Measurements from ENCODE around the gene SH3BP2. TPM values are rescaled to one million over a fixed set of nuclear protein-coding genes. Genes with fewer than 3 reads are reported as not detected.
"Not testable (repeated sequence)": the region's sequence is repeated elsewhere in the genome, so short reads cannot be mapped to it uniquely, and the experiment has no call there.

The SH3BP2 gene
- total RNA-seq, 6 experiments from 2014 or later, result 17.6 to 25.4 (median 20.5) TPM

GRCh38 chr4:2761035-2761923, 31.6 kb upstream of the SH3BP2 start:
- Mint-ChIP-seq H3K9me3 (no peaks in the 10 kb centered on the region), H3K4me1 (ENCODE audit: low read depth) (no peaks in the 10 kb centered on the region), H3K27me3 (ENCODE audit: insufficient read depth) (peaks cover 4% of the 10 kb centered on the region), H3K36me3 (ENCODE audit: low read depth) (no peaks in the 10 kb centered on the region), H3K27ac (no peak overlapping the region), H3K4me3 (no peak overlapping the region)
- no peak for DNase-seq
- no peak for TF ChIP-seq CTCF (IDR thresholded peaks at IDR 0.05)

GRCh38 chr4:2762048-2762447, 30.8 kb upstream of the SH3BP2 start:
- Mint-ChIP-seq H3K9me3 (no peaks in the 10 kb centered on the region), H3K4me3 (no peak overlapping the region), H3K27ac (no peak overlapping the region), H3K27me3 (ENCODE audit: insufficient read depth) (peaks cover 4% of the 10 kb centered on the region), H3K36me3 (ENCODE audit: low read depth) (no peaks in the 10 kb centered on the region), H3K4me1 (ENCODE audit: low read depth) (no peaks in the 10 kb centered on the region)
- no peak for DNase-seq
- no peak for TF ChIP-seq CTCF (IDR thresholded peaks at IDR 0.05)

GRCh38 chr4:2762486-2763370, 30.2 kb upstream of the SH3BP2 start:
- not testable (repeated sequence) for DNase-seq; H3K36me3 Mint-ChIP-seq (ENCODE audit: low read depth); H3K27me3 Mint-ChIP-seq (ENCODE audit: insufficient read depth); H3K27ac Mint-ChIP-seq; H3K4me1 Mint-ChIP-seq (ENCODE audit: low read depth); H3K9me3 Mint-ChIP-seq; H3K4me3 Mint-ChIP-seq

- H3K9me3 Mint-ChIP-seq, result no peaks in the 10 kb centered on the region
- peaks cover 5% of the 10 kb centered on the region for H3K27me3 Mint-ChIP-seq (ENCODE audit: insufficient read depth)
- DNase-seq, result no peak
- H3K4me3 Mint-ChIP-seq, result peak overlapping the region; percentile 83
- TF ChIP-seq CTCF (IDR thresholded peaks at IDR 0.05), result no peak
- peak overlapping the region; percentile 73 for H3K27ac Mint-ChIP-seq
- no peaks in the 10 kb centered on the region for H3K4me1 Mint-ChIP-seq (ENCODE audit: low read depth)
- H3K36me3 Mint-ChIP-seq (ENCODE audit: low read depth), result no peaks in the 10 kb centered on the region
Measured at GRCh38 chr4:2763511-2763967, 29.3 kb upstream of the SH3BP2 start.

- peaks cover 5% of the 10 kb centered on the region; the same call in 1 of the 2 replicates for H3K27me3 Mint-ChIP-seq (ENCODE audit: insufficient read depth)
- H3K36me3 Mint-ChIP-seq (ENCODE audit: low read depth), result no peaks in the 10 kb centered on the region
- peaks cover 4% of the 10 kb centered on the region for H3K4me1 Mint-ChIP-seq (ENCODE audit: low read depth)
- no peak overlapping the region for H3K27ac Mint-ChIP-seq
- H3K4me3 Mint-ChIP-seq, result no peak overlapping the region
- DNase-seq, result no peak
- peaks cover 8% of the 10 kb centered on the region; the same call in 1 of the 2 replicates for H3K9me3 Mint-ChIP-seq
- TF ChIP-seq CTCF (IDR thresholded peaks at IDR 0.05), result no peak
Measured at GRCh38 chr4:2765832-2766526, 26.9 kb upstream of the SH3BP2 start.

Measured in HFFc6 (cell line).